ENCODE data around the gene DNAJA2.

The DNAJA2 gene

GRCh38 chr16:46906360-46907060 lies 67.0 kb downstream of the DNAJA2 start:
- peaks cover 0 to 48% (median 33%) of the 10 kb centered on the region in 5 donors for H3K36me3 ChIP-seq (ENCODE audit: control insufficient read depth in 5 of 5, insufficient read depth in 5 of 5, low read length in 5 of 5)

More at GRCh38 chr16:46906360-46907060, 67.0 kb downstream of the DNAJA2 start:
- Histone ChIP-seq H3K4me1 (ENCODE audit: control insufficient read depth in 5 of 5, insufficient read depth in 5 of 5, low read length in 5 of 5) (peaks cover 0 to 23% (median 18%) of the 10 kb centered on the region in 5 donors), H3K4me3 (ENCODE audit: low read depth in 1 of 5, low read length in 5 of 5) (no peak overlapping the region), H3K27me3 (ENCODE audit: control insufficient read depth in 5 of 5, insufficient read depth in 4 of 5, low read length in 5 of 5) (no peaks in the 10 kb centered on the region), H3K9ac (ENCODE audit: low read length in 5 of 5) (no peak overlapping the region), H3K9me3 (ENCODE audit: control insufficient read depth in 5 of 5, low read length in 5 of 5) (no peaks in the 10 kb centered on the region), H3K27ac (ENCODE audit: low read depth, low read length) (peak overlapping the region; percentile 37)

Data from subcutaneous abdominal adipose tissue (tissue), 5 donors.